ENCODE results near the gene CDH4.

DNA sequence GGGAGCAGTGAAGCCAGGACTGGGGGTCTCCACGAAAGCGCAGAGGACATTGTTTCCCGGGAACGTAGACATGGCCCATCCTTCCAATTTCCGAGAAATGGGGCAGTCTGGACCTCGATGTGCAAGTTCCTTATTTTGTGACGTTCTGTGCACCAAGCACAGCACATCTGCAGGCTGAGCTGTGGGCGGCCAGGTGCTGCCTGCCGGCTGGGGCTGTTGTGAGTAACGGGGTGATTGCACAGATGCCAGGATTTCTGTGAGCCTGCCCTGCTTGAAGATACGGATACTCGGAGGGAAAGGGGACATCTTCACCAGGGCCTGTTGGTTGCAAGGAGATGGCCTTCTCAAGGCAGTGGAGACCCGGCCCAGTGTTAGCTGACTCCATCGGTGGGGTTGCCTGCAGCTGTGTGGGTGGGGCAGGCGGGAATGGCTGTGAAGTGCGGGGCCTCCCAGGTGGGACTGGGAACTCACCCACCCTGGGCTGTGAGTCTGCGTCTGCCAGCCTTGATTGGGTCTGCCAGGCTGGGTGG, 27.6 kb downstream of the CDH4 start:
- TF ChIP-seq, protein P1, sequence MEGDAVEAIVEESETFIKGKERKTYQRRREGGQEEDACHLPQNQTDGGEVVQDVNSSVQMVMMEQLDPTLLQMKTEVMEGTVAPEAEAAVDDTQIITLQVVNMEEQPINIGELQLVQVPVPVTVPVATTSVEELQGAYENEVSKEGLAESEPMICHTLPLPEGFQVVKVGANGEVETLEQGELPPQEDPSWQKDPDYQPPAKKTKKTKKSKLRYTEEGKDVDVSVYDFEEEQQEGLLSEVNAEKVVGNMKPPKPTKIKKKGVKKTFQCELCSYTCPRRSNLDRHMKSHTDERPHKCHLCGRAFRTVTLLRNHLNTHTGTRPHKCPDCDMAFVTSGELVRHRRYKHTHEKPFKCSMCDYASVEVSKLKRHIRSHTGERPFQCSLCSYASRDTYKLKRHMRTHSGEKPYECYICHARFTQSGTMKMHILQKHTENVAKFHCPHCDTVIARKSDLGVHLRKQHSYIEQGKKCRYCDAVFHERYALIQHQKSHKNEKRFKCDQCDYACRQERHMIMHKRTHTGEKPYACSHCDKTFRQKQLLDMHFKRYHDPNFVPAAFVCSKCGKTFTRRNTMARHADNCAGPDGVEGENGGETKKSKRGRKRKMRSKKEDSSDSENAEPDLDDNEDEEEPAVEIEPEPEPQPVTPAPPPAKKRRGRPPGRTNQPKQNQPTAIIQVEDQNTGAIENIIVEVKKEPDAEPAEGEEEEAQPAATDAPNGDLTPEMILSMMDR (IDR thresholded peaks at IDR 0.05), result no peak
- no peak for TF ChIP-seq POLR2A (IDR thresholded peaks at IDR 0.05)
